Iris pigment epithelial cell (primary cell): ENCODE measurements around the gene HNRNPA2B1.
"Not testable (repeated sequence)": the region's sequence is repeated elsewhere in the genome, so short reads cannot be mapped to it uniquely, and the experiment has no call there.

Source experiments
- DNase-seq: peaks from one replicate; pipeline ENCODE4 v3.0.0-alpha.2; 2011; ENCODE audit warnings: low read depth

HNRNPA2B1 gene

GRCh38 chr7:26198133-26198780 is 2.3 kb downstream of the HNRNPA2B1 start:
- DNase-seq: no peak

DNA sequence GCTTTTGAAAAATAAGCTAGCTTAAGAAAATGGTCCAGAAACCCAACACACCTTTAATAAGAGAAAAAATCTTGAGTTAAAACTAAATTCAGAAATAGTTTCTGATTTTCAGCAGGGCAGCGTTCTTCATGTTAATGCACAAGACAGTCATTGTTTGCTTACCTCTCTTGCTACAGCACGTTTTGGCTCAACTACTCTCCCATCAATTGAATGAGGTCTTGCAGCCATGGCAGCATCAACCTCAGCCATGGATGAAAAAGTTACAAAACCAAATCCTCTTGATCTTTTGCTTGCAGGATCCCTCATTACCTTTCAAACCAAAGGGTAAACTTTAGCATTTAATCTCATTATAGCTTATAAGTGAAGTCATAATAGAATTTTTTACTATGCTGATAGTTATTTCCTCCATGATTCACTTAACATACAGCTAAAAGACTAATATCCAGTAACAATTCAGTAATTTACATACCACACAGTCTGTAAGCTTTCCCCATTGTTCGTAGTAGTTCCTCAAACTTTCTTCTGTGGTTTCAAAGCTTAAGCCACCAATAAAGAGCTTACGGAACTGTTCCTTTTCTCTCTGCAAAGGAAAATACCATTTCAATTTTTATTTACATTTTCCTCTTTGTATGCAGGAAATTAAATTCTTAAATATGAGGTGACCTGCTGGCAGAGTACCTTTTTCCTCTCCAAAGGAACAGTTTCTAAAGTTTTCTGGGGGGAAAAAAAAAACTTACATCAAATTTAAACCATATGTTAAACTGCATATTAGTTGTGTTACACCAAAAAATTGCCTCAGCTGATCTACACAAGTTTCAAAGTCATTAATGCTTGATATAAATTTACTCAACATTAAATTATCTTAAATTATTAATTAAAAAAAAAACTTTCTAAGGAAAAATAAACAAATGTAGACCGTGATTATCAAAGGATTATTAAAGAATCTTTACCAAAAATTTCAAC is 3.1 kb downstream of the HNRNPA2B1 start:
- no peak for DNase-seq

DNA sequence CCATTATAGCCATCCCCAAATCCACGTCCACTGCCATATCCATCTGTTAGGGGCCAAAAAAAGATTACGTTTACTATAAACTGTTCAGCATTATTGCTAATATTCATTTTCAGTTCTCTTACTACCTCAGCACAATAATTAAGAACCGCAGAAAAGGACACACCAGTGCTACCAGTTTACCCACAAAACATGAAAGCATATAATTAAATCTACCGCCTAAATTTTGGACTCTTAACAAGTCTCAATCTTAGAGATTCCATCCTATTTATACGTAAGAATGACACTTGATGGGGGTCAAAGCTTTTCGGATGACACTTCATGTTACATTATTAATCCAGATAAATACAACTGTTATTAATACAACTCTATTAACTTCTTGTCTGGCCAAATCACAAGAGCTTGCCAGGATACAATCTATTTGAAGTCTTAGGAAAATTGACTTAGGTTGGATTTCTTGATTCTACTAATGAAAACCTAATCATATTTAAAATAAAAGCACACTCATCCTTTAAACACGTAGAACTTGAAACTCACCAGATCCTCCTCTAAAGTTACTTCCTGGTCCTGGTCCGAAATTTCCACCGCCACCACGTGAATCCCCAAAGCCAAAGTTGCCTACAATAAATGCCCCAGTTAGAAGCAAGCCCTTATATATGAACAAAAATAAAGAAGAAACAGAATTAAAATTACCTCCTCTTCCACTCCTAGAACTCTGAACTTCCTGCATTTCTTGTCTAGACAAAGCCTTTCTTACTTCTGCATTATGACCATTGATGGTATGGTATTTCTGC is 4.5 kb downstream of the HNRNPA2B1 start:
- DNase-seq: no peak

DNA sequence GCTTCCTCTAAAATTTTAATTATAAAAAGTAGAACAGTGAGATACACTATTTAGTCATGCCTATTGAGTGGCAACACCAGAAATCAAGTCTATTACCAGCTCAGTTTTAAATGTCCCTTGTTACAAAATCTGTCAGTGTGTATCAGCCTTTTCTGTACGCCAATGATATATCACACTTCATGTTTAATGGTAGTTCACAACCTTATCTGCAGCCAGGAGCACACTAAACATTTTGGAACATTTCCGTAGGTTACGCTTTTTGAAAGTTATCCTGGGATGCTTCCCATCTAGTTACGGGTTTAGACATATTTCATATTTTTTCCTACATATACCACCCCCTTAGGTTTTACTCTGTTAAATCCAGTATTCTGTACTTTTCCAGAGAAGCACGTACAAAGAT is 5.4 kb downstream of the HNRNPA2B1 start:
- no peak for DNase-seq

- DNase-seq: not testable (repeated sequence)
Measured at GRCh38 chr7:26194764-26195163, 5.8 kb downstream of the HNRNPA2B1 start.

DNA sequence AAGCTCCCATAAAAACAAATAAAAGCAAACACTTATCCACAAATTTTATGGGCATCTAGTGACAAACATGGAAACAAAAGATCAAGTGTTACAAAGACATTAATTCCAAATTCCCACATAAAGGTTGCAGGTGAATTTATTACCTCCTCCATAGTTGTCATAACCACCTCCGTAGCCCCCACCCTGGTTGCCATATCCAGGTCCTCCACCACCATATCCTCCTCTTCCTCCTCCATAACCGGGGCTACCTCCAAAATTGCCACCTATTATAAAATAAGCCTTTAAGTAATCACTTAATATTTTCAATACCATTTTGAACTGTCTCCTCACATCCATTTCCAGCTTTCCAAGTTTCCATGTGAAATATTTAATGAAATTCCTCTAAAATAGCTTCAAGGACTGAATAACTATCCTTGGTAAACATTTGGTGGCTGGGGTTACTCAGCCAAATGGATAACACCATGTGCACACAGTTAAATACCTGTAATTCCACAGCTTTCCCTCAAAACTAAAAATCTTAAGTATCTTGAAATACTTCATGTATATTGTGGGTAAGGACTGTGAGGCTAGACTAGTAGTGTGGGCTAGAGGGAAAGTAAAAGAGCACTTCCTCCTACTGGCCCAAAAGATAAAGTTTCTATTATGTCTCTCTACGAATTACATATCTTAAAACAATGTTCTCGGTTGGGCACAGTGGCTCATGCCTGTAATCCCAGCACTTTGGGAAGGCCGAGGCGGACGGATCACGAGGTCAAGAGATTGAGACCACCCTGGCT is 6.9 kb downstream of the HNRNPA2B1 start:
- DNase-seq: no peak

- DNase-seq: no peak
Measured at GRCh38 chr7:26192485-26193087, 8.0 kb downstream of the HNRNPA2B1 start.

DNA sequence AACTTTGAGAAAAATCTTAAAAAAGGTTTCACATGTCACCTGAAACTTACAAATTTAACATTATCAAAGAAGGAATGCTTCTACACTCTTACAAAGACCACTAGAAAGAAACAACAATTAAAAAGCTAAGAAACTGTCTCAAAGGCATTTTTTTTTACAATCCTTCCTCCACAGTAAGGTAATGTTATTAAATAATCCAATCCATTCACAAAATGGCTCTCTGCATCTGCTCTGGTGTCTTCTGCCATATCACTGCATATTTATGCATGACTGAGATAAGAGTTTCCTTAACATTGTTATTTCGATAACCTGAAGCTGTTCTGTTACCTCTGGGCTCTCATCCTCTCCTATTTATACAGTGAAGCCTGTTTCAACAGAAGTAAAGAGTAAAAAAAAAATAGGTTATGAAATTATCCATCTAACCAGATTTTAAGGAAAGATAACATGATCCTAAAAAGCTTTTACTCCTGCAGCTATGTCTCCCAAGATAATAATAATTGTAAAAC is 8.5 kb downstream of the HNRNPA2B1 start:
- no peak for DNase-seq

DNA sequence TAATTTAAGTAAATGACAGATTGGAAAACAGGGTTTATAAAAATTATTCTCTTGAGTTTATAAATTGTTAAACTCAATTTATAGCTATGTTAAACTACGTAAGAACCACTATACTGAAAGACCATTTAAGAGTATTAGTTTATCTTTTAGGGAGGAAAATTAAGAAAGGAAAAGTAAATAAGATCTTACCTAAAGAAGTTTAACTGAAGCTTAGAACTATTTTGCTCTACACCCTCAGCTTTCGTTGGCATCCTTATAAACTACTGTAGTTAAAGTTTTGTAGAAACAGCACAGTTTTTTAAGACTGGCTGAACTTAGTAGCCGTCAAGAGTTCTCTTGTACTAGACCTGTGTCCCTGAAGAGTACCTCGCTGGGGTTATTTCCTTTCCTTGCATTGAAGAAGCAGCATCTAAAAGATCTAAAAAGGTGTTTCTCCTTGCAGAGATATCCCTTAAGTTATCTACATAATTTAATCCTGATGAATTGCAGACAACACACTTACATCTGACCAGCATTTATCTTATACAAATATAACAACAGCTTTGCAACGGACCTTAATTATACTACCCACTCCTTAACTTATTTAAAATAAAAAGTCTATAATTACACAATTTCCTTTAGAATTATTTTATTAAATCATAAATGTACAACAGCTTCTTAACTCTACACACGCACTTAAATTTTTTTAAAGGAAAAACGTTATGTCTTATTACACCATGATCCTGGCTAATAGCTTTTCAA is 9.1 kb downstream of the HNRNPA2B1 start:
- DNase-seq: no peak

DNA sequence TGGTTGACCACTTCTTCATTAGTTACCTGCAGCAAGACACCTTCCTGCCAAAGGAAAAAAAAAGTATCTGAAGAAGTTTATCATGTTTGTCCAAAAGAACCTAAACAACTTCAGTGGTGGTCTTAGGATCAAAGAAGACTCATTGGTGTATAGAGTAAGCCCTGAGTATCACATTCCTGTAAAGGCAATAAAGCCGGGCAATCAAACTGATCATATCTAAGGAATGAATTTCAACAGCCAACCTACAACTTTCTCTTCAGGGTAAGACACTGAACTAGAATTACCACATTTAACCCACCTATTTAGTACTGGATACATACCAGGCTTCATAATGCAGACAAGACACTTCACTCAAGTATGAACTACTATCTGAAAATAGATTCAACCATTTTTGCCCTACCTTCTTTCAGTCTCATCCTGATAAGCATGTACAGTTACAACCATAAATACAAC is 10.1 kb downstream of the HNRNPA2B1 start:
- no peak for DNase-seq

GRCh38 chr7:26189697-26190096 is 10.8 kb downstream of the HNRNPA2B1 start:
- DNase-seq: no peak

DNA sequence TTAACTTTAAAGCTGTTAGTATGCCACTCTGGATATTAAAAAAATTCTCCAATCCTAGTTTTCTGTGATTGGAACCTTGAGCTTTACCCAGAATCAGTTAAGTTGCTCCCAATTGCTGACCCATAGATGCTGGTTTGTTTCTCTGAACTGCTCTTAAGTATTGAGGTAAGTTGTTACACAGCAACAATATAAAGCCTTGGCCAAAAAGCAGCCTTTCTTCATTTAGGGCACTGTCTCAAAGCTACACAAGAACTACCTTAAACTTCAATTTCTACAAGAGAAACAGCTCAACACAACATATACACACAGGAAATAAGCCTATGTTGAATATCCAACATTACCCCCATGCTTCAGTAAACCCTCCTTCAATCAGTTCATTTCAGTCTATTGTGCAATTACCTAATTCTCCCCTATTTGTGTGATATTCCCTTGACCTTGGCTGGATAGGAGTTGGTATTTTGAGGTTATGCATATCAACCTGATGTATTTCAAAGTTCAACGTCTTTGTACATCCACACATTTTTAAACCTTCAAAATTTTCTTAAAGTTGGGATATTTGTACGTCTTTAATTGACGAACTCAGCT is 11.5 kb downstream of the HNRNPA2B1 start:
- DNase-seq: no peak

DNA sequence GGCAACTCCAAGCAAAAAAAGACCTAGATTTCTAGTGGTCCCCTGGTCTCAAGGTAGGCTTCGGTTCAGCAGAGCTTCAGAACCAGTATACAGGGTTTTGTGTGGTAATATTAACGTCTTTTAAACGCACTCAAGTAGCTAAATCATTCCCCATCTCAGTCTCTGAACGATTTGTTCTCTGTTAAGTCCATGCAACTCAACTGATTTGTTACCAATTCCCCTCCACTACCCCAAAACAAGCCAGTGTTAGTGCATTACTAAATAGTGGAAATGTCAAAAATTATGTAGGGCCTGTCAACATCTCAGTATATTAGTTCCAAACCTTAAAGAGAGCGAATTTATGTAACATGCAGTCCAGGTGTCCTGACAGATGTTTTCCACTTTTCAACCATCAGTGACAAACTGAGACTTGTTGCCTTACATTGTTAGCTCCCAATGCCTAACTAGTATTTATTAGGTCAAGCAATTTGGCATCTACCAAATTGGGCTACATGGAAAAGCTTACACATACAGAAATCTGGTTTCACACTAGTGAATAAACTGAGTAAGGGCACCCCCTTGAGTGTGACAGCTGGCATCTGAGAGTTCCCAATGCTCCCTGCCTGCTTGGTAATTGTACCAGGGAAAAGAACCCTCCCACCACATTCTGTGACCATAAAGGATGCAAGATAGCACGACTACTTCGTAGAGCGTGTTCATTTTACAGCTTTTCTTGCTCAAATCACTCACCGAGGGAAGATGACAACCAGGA is 12.2 kb downstream of the HNRNPA2B1 start:
- no peak for DNase-seq

DNA sequence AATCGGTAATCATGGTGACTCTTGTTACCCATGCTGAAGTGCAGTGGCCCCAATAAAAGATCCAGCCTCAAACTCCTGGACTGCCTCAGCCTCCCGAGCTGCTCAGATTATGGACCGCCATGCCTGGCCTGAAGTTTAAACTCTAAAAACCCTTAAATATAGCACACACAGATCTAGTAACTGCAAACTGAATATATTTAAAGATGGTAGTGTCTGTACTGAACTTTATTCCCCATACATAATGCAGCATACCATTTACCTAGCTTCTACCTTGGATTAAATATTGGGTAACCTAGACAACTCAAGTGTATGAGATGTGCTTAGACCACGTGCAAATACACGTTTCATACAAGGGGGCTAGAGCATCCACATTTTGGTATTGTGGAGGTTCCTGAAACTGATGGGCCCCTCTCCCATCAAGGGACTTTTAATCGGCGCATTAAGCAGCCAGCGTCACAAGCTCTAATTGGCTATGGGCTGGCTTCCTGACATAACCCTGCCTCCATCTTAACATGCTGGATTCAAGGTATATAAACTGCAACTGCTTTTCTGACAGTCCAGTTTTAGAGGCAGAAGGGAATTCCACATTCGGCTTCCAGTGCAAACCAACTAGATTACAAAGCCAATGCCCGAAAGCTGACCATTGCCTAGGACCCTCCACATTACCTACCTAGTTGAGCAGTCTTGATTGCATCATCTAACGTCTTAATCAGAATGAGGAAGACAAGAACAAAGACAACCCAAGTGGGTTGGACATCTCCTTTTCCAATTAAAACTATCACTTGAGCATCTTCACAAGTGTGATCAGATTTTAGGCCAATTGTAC is 13.0 kb downstream of the HNRNPA2B1 start:
- no peak for DNase-seq

DNA sequence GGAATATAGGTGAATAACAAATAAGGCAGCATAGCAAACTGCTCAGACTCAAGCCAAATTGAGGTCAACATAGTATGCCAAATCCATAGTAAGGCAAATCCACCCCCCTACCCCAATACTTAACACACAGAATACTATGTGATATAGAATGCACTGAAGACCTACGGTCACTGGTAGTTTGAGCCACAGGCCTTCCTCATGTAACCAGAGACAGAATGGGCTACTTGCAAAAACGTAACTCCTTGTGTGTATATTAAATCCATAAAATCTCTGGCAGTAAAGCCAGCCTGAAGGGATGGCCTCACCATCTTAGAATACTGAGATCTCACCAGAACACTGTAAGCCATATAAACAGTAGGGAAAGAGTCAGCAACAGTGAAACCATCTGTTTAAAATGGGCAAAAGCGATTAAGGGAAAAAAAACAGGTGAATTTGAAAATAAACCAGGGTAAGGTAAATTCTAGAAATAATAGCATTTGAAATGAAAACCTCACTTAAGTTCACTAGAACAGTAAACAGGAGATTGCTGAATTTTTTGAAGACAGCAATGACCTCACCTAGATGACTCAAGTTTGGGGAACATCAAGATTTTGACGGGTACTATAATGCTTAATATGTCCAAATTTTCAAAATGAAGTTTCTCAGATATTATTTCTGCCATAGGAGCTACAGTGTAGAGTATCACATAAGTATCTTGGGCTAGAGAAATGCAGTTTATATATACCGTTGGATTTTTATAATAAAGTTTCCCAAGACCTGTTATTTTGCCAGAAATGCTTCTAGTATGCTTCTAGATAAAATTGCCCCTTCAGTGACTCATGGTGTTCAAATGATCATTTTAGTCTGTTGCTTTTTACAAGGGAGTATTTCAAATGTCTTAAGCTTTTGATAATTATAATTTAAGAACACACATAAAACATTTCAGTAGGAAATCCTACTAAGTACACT is 13.9 kb downstream of the HNRNPA2B1 start:
- no peak for DNase-seq

GRCh38 chr7:26185844-26186180 is 14.7 kb downstream of the HNRNPA2B1 start:
- DNase-seq: no peak

DNA sequence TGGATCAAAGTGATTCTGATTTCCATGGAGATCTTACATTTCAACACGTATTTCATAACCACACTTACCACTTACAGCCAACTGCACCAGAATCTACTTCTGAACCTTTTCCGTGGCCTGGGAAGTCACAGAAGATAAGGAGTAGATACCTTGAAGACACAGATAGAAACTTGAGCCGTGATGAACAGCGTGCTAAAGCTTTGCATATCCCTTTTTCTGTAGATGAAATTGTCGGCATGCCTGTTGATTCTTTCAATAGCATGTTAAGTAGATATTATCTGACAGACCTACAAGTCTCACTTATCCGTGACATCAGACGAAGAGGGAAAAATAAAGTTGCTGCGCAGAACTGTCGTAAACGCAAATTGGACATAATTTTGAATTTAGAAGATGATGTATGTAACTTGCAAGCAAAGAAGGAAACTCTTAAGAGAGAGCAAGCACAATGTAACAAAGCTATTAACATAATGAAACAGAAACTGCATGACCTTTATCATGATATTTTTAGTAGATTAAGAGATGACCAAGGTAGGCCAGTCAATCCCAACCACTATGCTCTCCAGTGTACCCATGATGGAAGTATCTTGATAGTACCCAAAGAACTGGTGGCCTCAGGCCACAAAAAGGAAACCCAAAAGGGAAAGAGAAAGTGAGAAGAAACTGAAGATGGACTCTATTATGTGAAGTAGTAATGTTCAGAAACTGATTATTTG is 15.3 kb downstream of the HNRNPA2B1 start:
- DNase-seq: no peak
